WTC11 (cell line): ENCODE data around the gene AVPI1. TPM values are rescaled to one million over a fixed set of nuclear protein-coding genes. Genes with fewer than 3 reads are reported as not detected.

Experiments
- ATAC-seq: fragments of 200-7000 bp; cut with Tn5 transposase; 2 replicates; pipeline ENCODE4 v1.10.0; 2021; ENCODE audit warnings: mild to moderate bottlenecking, moderate library complexity
- CTCF ChIA-PET: fragments of 300-600 bp; sonication (Branson Sonifier 250); formaldehyde crosslinking; loops from one replicate; lab custom pipeline; 2021; ENCODE audit warnings: antibody characterized with exemption; lab: Charles Lee
- POLR2A ChIA-PET: fragments of 350-600 bp; sonication (Branson Sonifier 250); formaldehyde crosslinking; loops from one replicate; lab custom pipeline; 2021; ENCODE audit warnings: antibody characterized with exemption; lab: Charles Lee
- DNase-seq: peaks from one replicate; pipeline ENCODE4 v3.0.0; 2021; ENCODE audit warnings: low spot score
- H3K27ac Mint-ChIP-seq: 2 replicates; pipeline ENCODE4 v1.8.0; 2021; ENCODE audit warnings: mixed read lengths
- H3K27me3 Mint-ChIP-seq: 2 replicates; pipeline ENCODE4 v1.8.0; 2021; ENCODE audit warnings: low read depth, mild to moderate bottlenecking, moderate library complexity, mixed read lengths
- H3K36me3 Mint-ChIP-seq: 2 replicates; pipeline ENCODE4 v1.8.0; 2021; ENCODE audit warnings: mixed read lengths
- H3K4me1 Mint-ChIP-seq: 2 replicates; pipeline ENCODE4 v1.8.0; 2022; ENCODE audit warnings: mixed read lengths
- H3K4me3 Mint-ChIP-seq: 2 replicates; pipeline ENCODE4 v1.8.0; 2021; ENCODE audit warnings: mild to moderate bottlenecking, moderate library complexity, mixed read lengths
- H3K9me3 Mint-ChIP-seq: 2 replicates; pipeline ENCODE4 v1.8.0; 2021; ENCODE audit warnings: mixed read lengths
- EMX1 ChIP-seq: fragments of 250-450 bp; sonication (Bioruptor Pico); IDR thresholded peaks from 2 replicates; pipeline ENCODE4 v1.8.0; 2021; ENCODE audit warnings: mild to moderate bottlenecking
- FOXK1 ChIP-seq: sonication (generic); formaldehyde crosslinking; IDR thresholded peaks from 2 replicates; pipeline ENCODE4 v1.8.0; 2022; ENCODE audit warnings: mild to moderate bottlenecking, moderate library complexity, missing genetic modification reagents
- GABPB1 ChIP-seq: sonication (generic); formaldehyde crosslinking; IDR thresholded peaks from 2 replicates; pipeline ENCODE4 v1.8.1; 2023; ENCODE audit warnings: mild to moderate bottlenecking, missing genetic modification reagents
- JUN ChIP-seq: sonication (generic); formaldehyde crosslinking; IDR thresholded peaks from 2 replicates; pipeline ENCODE4 v1.8.0; 2023; ENCODE audit warnings: mild to moderate bottlenecking, missing genetic modification reagents
- MYBL2 ChIP-seq: sonication (generic); formaldehyde crosslinking; IDR thresholded peaks from 2 replicates; pipeline ENCODE4 v1.8.1; 2023; ENCODE audit warnings: mild to moderate bottlenecking, moderate library complexity, missing genetic modification reagents
- NR3C1 ChIP-seq: sonication (generic); formaldehyde crosslinking; conservative IDR thresholded peaks from 2 replicates; pipeline ENCODE4 v1.8.1; 2023; ENCODE audit warnings: low read depth, mild to moderate bottlenecking, missing genetic modification reagents
- PRRX2 ChIP-seq: fragments of 250-450 bp; sonication (Bioruptor Pico); IDR thresholded peaks from 2 replicates; pipeline ENCODE4 v1.8.0; 2021; ENCODE audit warnings: mild to moderate bottlenecking
- SMAD3 ChIP-seq: sonication (generic); formaldehyde crosslinking; IDR thresholded peaks from 2 replicates; pipeline ENCODE4 v1.8.0; 2022; ENCODE audit warnings: missing genetic modification reagents, mild to moderate bottlenecking, borderline replicate concordance
- SMAD4 ChIP-seq: sonication (generic); formaldehyde crosslinking; IDR thresholded peaks from 2 replicates; pipeline ENCODE4 v1.8.0; 2022; ENCODE audit warnings: mild to moderate bottlenecking, missing genetic modification reagents
- TEAD1 ChIP-seq: sonication (generic); formaldehyde crosslinking; IDR thresholded peaks from 2 replicates; pipeline ENCODE4 v1.8.0; 2022; ENCODE audit warnings: mild to moderate bottlenecking, missing genetic modification reagents
- TEAD4 ChIP-seq: sonication (generic); formaldehyde crosslinking; IDR thresholded peaks from 2 replicates; pipeline ENCODE4 v1.8.0; 2022; ENCODE audit warnings: mild to moderate bottlenecking, missing genetic modification reagents
- ZNF219 ChIP-seq: sonication (generic); formaldehyde crosslinking; IDR thresholded peaks from 2 replicates; pipeline ENCODE4 v1.8.0; 2023; ENCODE audit warnings: missing genetic modification reagents, mild to moderate bottlenecking, borderline replicate concordance
- ZNF671 ChIP-seq: fragments of 250-450 bp; sonication (Bioruptor Pico); IDR thresholded peaks from 2 replicates; pipeline ENCODE4 v1.8.0; 2021; ENCODE audit warnings: mild to moderate bottlenecking
- total RNA-seq: library from RNA; stranded (reverse); gene quantifications from 3 replicates; pipeline ENCODE4 v1.2.3, GENCODE V29; 2021
- TF ChIP-seq, protein P1 (sequence below): sonication (generic); formaldehyde crosslinking; conservative IDR thresholded peaks from 2 replicates; pipeline ENCODE4 v1.8.1; 2022; ENCODE audit warnings: mild to moderate bottlenecking, missing genetic modification reagents
- TF ChIP-seq, protein P2 (sequence below): sonication (generic); formaldehyde crosslinking; IDR thresholded peaks from 2 replicates; pipeline ENCODE4 v1.8.0; 2023; ENCODE audit warnings: missing genetic modification reagents, mild to moderate bottlenecking, borderline replicate concordance
- TF ChIP-seq, protein P3 (sequence below): sonication (generic); formaldehyde crosslinking; IDR thresholded peaks from 2 replicates; pipeline ENCODE4 v1.8.1; 2023; ENCODE audit warnings: mild to moderate bottlenecking, missing genetic modification reagents
- TF ChIP-seq, protein P4 (sequence below): sonication (generic); formaldehyde crosslinking; IDR thresholded peaks from 2 replicates; pipeline ENCODE4 v1.8.1; 2023; ENCODE audit warnings: mild to moderate bottlenecking, missing genetic modification reagents, moderate library complexity

Gene AVPI1
- total RNA-seq, 1 experiment from 2014 or later = 9.8 TPM

DNA sequence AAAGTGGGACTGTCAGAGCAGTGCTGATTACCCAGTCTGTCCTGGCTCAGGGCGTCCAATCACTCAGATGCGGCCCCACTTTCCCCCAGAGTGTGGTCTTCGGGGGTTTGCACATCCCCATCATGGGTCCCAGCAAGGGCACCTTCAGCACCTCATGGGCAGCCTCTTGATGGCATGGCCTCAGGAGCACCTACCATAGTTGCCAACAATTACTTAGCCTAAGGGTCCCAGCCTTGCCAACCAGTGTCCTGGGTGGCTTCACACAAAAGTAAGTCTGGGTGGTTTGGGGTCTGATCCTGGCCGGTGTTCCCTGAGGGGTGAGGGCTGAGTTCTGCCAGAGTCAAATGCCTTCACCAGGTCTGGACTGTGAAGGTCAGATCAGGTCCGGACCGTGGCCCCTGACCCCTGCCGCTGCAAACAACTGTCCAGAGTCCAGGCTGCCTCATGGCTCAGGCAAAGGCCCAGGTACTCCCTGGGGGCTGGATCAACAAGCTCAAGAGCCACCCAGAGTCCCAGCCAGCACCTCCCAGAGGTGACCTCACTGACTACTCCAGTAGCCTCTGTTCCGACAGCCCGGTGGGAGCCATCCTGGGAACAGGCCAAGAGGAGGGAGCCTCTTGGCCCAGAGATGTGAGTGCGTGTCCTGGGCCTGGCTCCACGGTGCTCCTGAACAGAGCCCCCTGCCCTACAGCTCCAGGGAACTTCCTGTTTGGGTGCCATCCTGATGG, 20.3 kb upstream of the AVPI1 start:
- no peak for ATAC-seq
- H3K36me3 Mint-ChIP-seq = no peaks in the 10 kb centered on the region
- TF ChIP-seq MYBL2 (CRISPR knock-in tag) = no peak
- peak; percentile 26; the same call in 1 of the 2 replicates for TF ChIP-seq GABPB1 (CRISPR knock-in tag)
- POLR2A ChIA-PET = no interaction called here
- H3K27ac Mint-ChIP-seq = no peak overlapping the region
- H3K4me3 Mint-ChIP-seq = no peak overlapping the region
- CTCF ChIA-PET = interaction anchor here (0.5 to 4.2 kb wide), 7 partner anchors 10 to 31 kb away, joined by 4 to 68 read pairs (median 12); partner anchors contain the start of genes AVPI1 and ZFYVE27
- H3K4me1 Mint-ChIP-seq = peaks cover 13% of the 10 kb centered on the region
- peaks cover 14% of the 10 kb centered on the region for H3K27me3 Mint-ChIP-seq
- H3K9me3 Mint-ChIP-seq = no peaks in the 10 kb centered on the region
- no peak for DNase-seq

DNA sequence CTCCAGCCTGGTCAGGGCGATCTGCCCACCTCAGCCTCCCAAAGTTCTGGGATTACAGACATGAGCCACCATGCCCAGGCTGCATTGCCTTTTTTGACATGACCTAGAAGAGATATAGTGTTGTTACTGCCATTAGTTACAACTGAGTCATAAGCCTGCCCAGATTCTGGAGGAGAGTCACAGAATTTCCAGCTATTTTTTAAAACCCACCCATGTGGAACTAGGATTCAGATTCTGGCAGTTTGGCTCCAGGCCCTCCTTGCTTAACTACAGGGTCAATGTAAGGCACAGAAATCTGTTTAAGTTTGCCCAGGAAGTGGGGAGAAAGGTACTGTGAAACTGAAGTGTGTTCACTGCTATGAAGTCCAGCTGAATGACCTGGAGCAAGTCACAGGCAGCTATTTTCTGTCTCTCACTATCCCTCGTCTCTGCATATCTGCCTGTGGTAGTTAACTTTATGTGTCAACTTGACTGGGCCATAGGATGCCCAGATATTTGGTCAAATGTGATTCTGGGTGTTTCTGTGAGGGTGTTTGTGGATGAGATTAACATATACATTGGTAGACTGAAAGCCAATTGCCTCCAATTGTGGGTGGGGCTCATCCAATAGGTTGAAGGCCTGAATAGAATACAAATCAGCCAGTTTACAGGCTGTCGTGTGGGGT, 18.1 kb upstream of the AVPI1 start:
- TF ChIP-seq FOXK1 = no peak
- TF ChIP-seq TEAD4 (CRISPR knock-in tag) = no peak
- no peak for TF ChIP-seq ZNF671 (CRISPR knock-in tag)
- TF ChIP-seq, all 79 proteins: peak for 0
- Mint-ChIP-seq H3K27me3 (peaks cover 16% of the 10 kb centered on the region), H3K9me3 (no peaks in the 10 kb centered on the region), H3K36me3 (no peaks in the 10 kb centered on the region), H3K4me1 (peaks cover 8% of the 10 kb centered on the region), H3K27ac (no peak overlapping the region), H3K4me3 (no peak overlapping the region)
- ATAC-seq = no peak
- no peak for DNase-seq
- ChIA-PET POLR2A (no interaction called here), CTCF (interaction anchor here (0.9 to 1.7 kb wide), 5 partner anchors 8 to 18 kb away, joined by 3 to 5 read pairs (median 3); partner anchors contain the start of genes AVPI1 and MARVELD1)

DNA sequence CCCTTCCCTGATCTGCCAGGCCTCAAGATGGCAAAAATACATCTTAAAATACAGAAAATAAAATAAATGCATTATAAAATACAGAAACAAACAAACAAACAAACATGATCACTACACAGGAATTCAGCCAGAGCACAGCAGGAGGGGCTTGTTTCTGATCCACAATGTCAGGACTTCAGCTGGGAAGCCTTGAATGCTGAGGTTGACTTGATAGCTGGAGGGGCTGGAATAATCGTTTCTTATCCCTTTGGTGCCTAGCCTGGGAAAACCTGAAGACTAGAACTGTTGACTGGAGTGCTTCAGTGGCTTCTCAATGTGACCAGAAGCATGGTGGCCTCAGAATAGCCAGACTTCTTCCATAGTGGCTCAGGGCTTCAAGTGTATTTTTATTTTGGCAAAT, 17.3 kb upstream of the AVPI1 start:
- TF ChIP-seq, protein P1, sequence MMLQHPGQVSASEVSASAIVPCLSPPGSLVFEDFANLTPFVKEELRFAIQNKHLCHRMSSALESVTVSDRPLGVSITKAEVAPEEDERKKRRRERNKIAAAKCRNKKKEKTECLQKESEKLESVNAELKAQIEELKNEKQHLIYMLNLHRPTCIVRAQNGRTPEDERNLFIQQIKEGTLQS (CRISPR knock-in tag) = no peak
- TF ChIP-seq, protein P2, sequence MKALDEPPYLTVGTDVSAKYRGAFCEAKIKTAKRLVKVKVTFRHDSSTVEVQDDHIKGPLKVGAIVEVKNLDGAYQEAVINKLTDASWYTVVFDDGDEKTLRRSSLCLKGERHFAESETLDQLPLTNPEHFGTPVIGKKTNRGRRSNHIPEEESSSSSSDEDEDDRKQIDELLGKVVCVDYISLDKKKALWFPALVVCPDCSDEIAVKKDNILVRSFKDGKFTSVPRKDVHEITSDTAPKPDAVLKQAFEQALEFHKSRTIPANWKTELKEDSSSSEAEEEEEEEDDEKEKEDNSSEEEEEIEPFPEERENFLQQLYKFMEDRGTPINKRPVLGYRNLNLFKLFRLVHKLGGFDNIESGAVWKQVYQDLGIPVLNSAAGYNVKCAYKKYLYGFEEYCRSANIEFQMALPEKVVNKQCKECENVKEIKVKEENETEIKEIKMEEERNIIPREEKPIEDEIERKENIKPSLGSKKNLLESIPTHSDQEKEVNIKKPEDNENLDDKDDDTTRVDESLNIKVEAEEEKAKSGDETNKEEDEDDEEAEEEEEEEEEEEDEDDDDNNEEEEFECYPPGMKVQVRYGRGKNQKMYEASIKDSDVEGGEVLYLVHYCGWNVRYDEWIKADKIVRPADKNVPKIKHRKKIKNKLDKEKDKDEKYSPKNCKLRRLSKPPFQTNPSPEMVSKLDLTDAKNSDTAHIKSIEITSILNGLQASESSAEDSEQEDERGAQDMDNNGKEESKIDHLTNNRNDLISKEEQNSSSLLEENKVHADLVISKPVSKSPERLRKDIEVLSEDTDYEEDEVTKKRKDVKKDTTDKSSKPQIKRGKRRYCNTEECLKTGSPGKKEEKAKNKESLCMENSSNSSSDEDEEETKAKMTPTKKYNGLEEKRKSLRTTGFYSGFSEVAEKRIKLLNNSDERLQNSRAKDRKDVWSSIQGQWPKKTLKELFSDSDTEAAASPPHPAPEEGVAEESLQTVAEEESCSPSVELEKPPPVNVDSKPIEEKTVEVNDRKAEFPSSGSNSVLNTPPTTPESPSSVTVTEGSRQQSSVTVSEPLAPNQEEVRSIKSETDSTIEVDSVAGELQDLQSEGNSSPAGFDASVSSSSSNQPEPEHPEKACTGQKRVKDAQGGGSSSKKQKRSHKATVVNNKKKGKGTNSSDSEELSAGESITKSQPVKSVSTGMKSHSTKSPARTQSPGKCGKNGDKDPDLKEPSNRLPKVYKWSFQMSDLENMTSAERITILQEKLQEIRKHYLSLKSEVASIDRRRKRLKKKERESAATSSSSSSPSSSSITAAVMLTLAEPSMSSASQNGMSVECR = no peak
- TF ChIP-seq SMAD3 (CRISPR knock-in tag) (no peak), EMX1 (CRISPR knock-in tag) (no peak), JUN (no peak)
- Mint-ChIP-seq H3K36me3 (no peaks in the 10 kb centered on the region), H3K4me1 (peaks cover 8% of the 10 kb centered on the region), H3K4me3 (no peak overlapping the region), H3K9me3 (no peaks in the 10 kb centered on the region), H3K27ac (no peak overlapping the region), H3K27me3 (peaks cover 15% of the 10 kb centered on the region)
- POLR2A ChIA-PET = no interaction called here
- no peak for ATAC-seq
- CTCF ChIA-PET = interaction anchor here (0.7 to 1.2 kb wide), 4 partner anchors 9 to 296 kb away, joined by 3 read pairs; partner anchors contain the start of genes AVPI1 and MARVELD1
- no peak for DNase-seq

DNA sequence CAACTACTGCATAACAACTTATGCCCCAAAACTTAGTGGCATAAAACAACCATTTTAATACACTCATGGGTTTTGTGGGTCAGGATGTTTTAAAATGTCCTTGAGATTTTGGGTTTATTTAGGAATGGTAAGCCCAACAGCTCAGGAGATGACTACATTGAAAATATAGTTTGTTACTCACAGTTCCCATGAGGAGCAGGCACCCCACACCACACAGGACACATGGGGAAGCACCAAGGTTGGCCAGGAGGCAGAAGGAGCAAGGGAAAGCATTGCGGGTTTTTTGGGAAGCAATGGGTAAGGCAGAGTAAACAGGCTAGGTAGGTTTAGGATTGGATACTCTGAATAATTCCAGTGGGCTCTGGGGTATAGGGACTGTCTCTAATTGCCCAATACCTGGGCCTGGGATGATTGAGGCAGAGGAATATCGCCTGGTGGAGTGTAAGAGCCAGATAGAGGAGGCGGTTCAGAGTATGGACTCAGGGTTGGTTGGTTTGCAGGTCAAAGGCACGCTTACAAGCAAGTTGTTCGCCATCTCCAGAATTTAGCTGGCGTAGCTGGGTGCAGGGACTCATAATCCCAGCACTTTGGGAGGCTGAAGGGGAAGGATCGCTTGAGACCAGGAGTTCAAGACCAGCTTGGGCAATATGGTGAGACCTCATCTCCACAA, 16.5 kb upstream of the AVPI1 start:
- no peak overlapping the region; the same call in 1 of the 2 replicates for H3K27ac Mint-ChIP-seq
- H3K36me3 Mint-ChIP-seq = no peaks in the 10 kb centered on the region
- peaks cover 13% of the 10 kb centered on the region for H3K27me3 Mint-ChIP-seq
- no peaks in the 10 kb centered on the region for H3K9me3 Mint-ChIP-seq
- no peak overlapping the region for H3K4me3 Mint-ChIP-seq
- TF ChIP-seq SMAD4 (CRISPR knock-in tag) = no peak
- no peak for TF ChIP-seq PRRX2
- no peak for TF ChIP-seq NR3C1 (CRISPR knock-in tag)
- TF ChIP-seq, protein P3, sequence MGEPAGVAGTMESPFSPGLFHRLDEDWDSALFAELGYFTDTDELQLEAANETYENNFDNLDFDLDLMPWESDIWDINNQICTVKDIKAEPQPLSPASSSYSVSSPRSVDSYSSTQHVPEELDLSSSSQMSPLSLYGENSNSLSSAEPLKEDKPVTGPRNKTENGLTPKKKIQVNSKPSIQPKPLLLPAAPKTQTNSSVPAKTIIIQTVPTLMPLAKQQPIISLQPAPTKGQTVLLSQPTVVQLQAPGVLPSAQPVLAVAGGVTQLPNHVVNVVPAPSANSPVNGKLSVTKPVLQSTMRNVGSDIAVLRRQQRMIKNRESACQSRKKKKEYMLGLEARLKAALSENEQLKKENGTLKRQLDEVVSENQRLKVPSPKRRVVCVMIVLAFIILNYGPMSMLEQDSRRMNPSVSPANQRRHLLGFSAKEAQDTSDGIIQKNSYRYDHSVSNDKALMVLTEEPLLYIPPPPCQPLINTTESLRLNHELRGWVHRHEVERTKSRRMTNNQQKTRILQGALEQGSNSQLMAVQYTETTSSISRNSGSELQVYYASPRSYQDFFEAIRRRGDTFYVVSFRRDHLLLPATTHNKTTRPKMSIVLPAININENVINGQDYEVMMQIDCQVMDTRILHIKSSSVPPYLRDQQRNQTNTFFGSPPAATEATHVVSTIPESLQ (CRISPR knock-in tag) = no peak
- TF ChIP-seq, protein P4, sequence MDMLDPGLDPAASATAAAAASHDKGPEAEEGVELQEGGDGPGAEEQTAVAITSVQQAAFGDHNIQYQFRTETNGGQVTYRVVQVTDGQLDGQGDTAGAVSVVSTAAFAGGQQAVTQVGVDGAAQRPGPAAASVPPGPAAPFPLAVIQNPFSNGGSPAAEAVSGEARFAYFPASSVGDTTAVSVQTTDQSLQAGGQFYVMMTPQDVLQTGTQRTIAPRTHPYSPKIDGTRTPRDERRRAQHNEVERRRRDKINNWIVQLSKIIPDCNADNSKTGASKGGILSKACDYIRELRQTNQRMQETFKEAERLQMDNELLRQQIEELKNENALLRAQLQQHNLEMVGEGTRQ (CRISPR knock-in tag) = no peak
- no peak for TF ChIP-seq ZNF219 (CRISPR knock-in tag)
- no peak for TF ChIP-seq TEAD1 (CRISPR knock-in tag)
- POLR2A ChIA-PET = interaction anchor here (0.6 to 1.4 kb wide), 2 partner anchors 11 to 73 kb away, joined by 3 to 4 read pairs; no protein-coding TSS in a partner anchor
- peaks cover 7% of the 10 kb centered on the region for H3K4me1 Mint-ChIP-seq
- ATAC-seq = no peak
- no peak for DNase-seq
- CTCF ChIA-PET = interaction anchor here (0.7 to 2.5 kb wide), 2 partner anchors 28 to 295 kb away, joined by 3 to 37 read pairs; no protein-coding TSS in a partner anchor
